ENCODE data around the gene HMGCLL1. TPM values are rescaled to one million over a fixed set of nuclear protein-coding genes. Genes with fewer than 3 reads are reported as not detected.

HMGCLL1 gene
- polyA plus RNA-seq, 4 donors: 2.6 to 13.5 (median 3.2) TPM

- no peak for DNase-seq (ENCODE audit: low read depth in 4 of 4, low spot score in 3 of 4)
Observed at GRCh38 chr6:55536391-55536956, 42.5 kb downstream of the HMGCLL1 start.

- DNase-seq (ENCODE audit: low read depth in 4 of 4, low spot score in 3 of 4): no peak
Observed at GRCh38 chr6:55531496-55531895, 47.5 kb downstream of the HMGCLL1 start.

DNA sequence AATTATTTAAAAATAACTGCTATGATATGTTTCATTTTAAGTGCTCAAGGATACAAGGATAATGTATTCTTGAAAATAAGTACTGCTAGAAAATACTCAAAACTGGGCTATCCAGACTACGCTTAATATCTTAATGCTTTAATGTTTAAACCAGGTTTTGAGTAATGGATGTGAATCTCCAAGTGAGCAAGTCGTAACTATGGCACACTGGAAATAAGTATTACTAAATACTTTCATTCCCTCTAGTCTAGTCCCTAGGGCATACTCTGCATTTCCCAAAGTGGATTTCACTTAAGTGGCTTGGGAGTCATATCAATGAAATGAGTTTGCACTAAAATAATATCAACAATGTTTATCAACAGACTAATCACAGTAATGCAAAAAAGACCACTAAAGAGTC lies 48.1 kb downstream of the HMGCLL1 start:
- no peak for DNase-seq (ENCODE audit: low read depth in 4 of 4, low spot score in 3 of 4)

GRCh38 chr6:55528624-55529023 lies 50.4 kb downstream of the HMGCLL1 start:
- no peak for DNase-seq (ENCODE audit: low read depth in 4 of 4, low spot score in 3 of 4)

DNA sequence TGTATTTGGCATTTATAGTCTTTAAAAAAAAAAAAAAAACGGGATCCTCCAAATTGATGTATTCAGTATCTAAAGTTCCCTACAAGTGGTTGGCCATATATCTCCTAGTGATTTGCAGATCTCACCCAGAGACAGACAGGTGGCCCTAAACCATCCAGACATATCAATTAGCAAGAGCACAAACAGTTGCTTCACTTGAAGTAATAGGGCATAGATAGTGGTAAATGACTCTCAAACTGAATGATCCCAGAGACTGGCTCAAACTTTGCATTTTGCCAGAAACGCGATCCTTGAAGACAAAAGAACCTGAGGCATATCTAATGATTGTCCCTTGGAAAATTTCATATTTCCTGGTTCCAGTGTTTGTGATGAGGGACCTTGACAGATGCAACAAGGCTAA lies 54.6 kb downstream of the HMGCLL1 start:
- no peak for DNase-seq (ENCODE audit: low read depth in 4 of 4, low spot score in 3 of 4)

DNA sequence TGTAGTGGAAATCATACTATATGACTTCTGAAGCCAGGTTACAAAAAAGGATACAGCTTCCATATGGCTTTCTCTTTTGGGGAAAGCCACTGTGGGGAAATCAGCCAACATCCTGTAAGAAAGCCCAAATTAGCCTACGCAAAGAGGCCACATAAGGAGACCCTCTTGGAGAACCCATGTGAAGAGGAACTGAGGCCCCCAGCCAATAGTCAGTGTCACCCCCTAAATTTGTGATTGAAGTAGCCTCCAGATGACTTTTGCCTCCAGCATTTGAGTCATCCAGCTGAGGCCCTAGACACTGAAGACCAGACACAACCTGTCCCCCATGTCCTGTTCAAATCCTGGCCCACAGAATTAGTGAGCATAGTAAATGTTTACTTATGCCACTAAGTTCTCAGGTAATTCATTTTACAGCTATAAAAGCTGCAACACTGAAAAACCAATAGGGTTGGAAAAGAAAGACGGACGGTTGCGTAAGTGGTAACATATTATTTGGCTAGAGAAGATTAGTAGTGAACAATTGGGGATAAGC lies 60.4 kb downstream of the HMGCLL1 start:
- DNase-seq (ENCODE audit: low read depth in 4 of 4, low spot score in 3 of 4): no peak

- no peak for DNase-seq (ENCODE audit: low read depth in 4 of 4, low spot score in 3 of 4)
Observed at GRCh38 chr6:55516736-55517135, 62.3 kb downstream of the HMGCLL1 start.

GRCh38 chr6:55512904-55513303 lies 66.1 kb downstream of the HMGCLL1 start:
- DNase-seq (ENCODE audit: low read depth in 4 of 4, low spot score in 3 of 4): no peak

- DNase-seq (ENCODE audit: low read depth in 4 of 4, low spot score in 3 of 4): no peak
Observed at GRCh38 chr6:55511122-55511800, 67.7 kb downstream of the HMGCLL1 start.

DNA sequence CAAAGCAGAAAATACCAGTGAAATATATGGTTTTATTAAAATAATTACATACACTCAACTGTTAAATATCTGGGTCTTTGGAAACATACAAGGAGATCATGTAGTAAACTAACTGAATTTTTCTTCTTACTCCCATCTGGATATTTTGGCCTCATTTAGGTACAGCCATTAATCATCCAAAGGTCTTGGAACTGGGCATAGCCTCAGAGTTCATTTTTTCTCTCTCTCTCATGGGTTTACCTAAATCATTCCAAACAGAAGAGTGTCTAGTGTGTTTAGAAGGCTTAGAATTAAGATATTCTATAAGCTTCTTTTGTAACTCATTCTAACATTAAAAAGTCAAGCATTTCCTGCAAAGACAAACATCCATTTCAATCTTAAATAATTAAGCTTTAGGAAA lies 79.4 kb downstream of the HMGCLL1 start:
- no peak for DNase-seq (ENCODE audit: low read depth in 4 of 4, low spot score in 3 of 4)

DNA sequence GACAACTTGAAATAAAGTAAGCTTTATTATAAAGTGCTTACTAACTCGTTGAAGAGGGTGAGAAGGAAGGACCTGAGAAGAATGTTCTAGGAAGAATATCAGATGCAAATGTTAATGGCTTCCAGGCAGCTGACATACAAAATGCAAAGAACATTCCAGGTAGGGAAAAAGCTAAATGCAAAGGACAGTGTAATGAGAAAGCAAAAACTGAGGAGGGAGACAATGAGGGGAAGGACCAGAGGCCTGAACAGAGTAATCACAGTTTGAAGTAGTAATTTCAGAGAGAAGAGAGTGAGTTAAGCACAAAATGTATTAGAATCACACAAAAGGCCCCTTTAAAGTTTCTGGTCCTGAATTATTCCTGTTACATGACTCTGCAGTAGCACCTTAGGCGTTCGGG lies 81.3 kb downstream of the HMGCLL1 start:
- no peak for DNase-seq (ENCODE audit: low read depth in 4 of 4, low spot score in 3 of 4)

DNA sequence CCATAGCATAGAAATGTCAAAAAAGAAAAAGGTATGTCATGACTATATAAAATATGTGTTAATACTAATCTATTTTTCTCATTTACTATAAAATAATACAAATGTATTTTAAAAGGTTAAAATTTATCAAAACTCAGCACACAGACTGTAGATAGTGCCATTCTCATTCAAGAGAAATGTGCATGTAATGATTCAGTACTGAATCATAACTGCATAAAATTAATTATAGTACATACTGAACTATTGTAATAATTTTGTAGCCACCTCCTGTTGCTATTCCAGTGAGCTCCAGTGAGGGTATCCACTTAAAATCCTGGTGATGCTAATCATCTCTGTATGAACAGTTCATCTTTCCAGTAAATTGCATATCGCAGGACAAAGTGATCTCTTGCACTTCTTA lies 82.8 kb downstream of the HMGCLL1 start:
- DNase-seq (ENCODE audit: low read depth in 4 of 4, low spot score in 3 of 4): no peak

GRCh38 chr6:55495277-55495676 lies 83.7 kb downstream of the HMGCLL1 start:
- no peak for DNase-seq (ENCODE audit: low read depth in 4 of 4, low spot score in 3 of 4)

GRCh38 chr6:55494411-55494810 lies 84.6 kb downstream of the HMGCLL1 start:
- no peak for DNase-seq (ENCODE audit: low read depth in 4 of 4, low spot score in 3 of 4)

GRCh38 chr6:55492259-55492658 lies 86.7 kb downstream of the HMGCLL1 start:
- no peak for DNase-seq (ENCODE audit: low read depth in 4 of 4, low spot score in 3 of 4)

- DNase-seq (ENCODE audit: low read depth in 4 of 4, low spot score in 3 of 4): no peak
Observed at GRCh38 chr6:55490871-55491270, 88.1 kb downstream of the HMGCLL1 start.

DNA sequence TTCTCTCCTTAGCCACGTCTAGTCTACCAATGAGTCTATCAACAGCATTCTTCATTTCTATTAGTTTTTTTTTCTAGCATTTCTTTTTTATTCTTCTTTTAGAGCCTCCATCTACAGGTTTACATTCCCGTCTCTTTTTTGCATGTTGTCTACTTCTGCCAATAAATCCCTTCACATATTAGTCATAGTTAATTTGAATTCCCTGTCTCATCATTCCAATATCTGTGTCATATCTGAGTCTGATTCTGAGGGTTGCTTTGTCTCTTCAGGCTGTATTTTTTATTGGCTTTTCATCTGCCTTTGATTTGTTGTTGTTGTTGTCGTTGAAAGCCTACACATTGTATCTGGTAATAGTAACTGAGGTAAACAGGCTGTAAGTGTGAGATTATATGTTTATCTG lies 104.6 kb downstream of the HMGCLL1 start:
- DNase-seq (ENCODE audit: low read depth in 4 of 4, low spot score in 3 of 4): no peak

DNA sequence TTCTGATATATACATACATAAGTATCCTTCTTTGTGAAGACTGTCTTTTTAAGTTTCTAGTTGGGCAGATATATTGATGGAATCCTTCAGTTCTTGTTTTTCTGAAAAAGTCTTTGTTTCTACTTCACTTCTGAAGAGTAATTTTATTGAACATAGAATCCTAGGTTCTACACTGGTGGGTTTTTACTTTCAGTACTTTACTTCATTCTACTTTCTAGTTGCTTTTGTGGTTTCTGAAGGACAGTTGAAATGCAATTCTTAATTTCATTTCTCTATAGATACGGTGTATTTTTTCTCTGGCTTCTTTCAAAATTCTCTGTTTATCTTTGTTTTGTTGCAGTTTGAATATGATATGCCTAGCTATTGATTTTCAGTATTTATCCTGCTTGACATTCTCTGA lies 105.3 kb downstream of the HMGCLL1 start:
- no peak for DNase-seq (ENCODE audit: low read depth in 4 of 4, low spot score in 3 of 4)

GRCh38 chr6:55469951-55470366 lies 109.0 kb downstream of the HMGCLL1 start:
- no peak for DNase-seq (ENCODE audit: low read depth in 4 of 4, low spot score in 3 of 4)

DNA sequence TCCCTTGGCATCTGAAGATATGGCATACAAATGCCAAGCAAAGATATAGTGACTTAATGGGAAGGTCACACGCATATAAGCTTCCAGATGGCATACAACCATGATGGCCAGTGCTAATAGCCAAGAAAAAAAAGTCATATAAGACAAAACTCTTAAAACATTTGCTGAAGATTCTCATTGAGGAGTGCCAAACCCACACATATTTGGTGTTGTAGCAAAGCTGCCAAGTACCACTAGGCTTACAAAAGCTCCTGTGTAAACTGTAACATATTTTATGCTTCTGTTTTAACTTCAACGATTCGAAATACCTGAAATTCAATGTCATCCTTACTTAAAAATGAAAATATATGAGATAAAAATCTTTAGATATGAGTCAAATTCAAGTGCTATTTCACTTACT lies 123.0 kb downstream of the HMGCLL1 start:
- DNase-seq (ENCODE audit: low read depth in 4 of 4, low spot score in 3 of 4): no peak

DNA sequence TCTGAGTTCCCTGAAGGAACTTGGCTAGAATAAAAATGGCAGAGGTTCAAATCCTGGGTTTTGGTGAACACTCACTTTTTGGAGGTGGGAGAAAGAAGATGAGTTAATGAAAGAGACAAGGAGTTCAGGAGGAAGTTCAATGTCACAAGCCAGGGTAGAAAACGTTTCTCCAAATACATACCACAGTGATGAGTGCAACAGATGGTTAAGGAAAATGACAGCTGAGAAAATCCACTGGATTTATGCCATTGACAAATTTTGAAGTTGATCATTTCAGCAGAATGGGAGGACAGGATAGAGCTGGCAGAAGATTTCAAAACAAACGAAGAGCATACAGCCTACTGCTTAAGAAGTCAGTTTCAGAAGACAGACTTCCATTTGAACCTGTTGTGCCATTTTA lies 129.0 kb downstream of the HMGCLL1 start:
- DNase-seq (ENCODE audit: low read depth in 4 of 4, low spot score in 3 of 4): no peak

- no peak for DNase-seq (ENCODE audit: low read depth in 4 of 4, low spot score in 3 of 4)
Observed at GRCh38 chr6:55449225-55449624, 129.8 kb downstream of the HMGCLL1 start.

- no peak for DNase-seq (ENCODE audit: low read depth in 4 of 4, low spot score in 3 of 4)
Observed at GRCh38 chr6:55448451-55448850, 130.5 kb downstream of the HMGCLL1 start.

All from left renal pelvis (tissue), 4 donors.